Body of pancreas (tissue), 4 donors: ENCODE measurements around the gene ASCC1. TPM values are rescaled to one million over a fixed set of nuclear protein-coding genes. Genes with fewer than 3 reads are reported as not detected.

Experiments used
- ATAC-seq: fragments of 150-250 bp; one replicate; pipeline ENCODE4 v1.9.1; 2016
- DNase-seq, 4 donors: peaks; one replicate each; pipeline ENCODE4 v3.0.0-alpha.2; 2019
- H3K27ac ChIP-seq, 4 donors: fragments of 200-600 bp; sonication (generic); 1 replicate in 3 of 4; 2 replicates in 1 of 4; pipeline versions ENCODE4 v1.5.1 to v1.6.1; 2016 to 2019; ENCODE audit warnings: mild to moderate bottlenecking in 1 of 4, mixed read lengths in 1 of 4, moderate library complexity in 1 of 4
- H3K27me3 ChIP-seq, 2 donors: fragments of 200-600 bp; sonication (generic); one replicate each; pipeline ENCODE4 v1.6.0; 2016; ENCODE audit warnings: mild to moderate bottlenecking in 1 of 2
- H3K36me3 ChIP-seq, 2 donors: fragments of 200-600 bp; sonication (generic); replicated peaks in 1 of 2; 2 replicates each; pipeline ENCODE4 v1.5.1; 2016; ENCODE audit warnings: low read depth in 2 of 2; ENCODE audit not compliant: insufficient read depth in 1 of 2
- H3K4me1 ChIP-seq: fragments of 200-600 bp; sonication (generic); one replicate; pipeline ENCODE4 v1.6.0; 2016
- H3K4me3 ChIP-seq, 2 donors: fragments of 200-600 bp; sonication (generic); 1 replicate in 1 of 2; 2 replicates in 1 of 2; pipeline ENCODE4 v1.5.1; 2016 to 2019
- H3K9me3 ChIP-seq, 3 donors: fragments of 200-600 bp; sonication (generic); 1 replicate in 2 of 3; 2 replicates in 1 of 3; pipeline ENCODE4 v1.5.1; 2016
- CTCF ChIP-seq, 7 experiments: fragments of 450-650 bp in 4 of 7; fragments of 200-600 bp in 3 of 7; sonication (generic) in 3 of 7; IDR thresholded peaks; one replicate each; pipeline ENCODE4 v1.5.1; 2016 to 2019; ENCODE audit warnings: antibody characterized with exemption in 7 of 7
- POLR2A ChIP-seq, 3 donors: fragments of 450-650 bp; IDR thresholded peaks; one replicate each; pipeline ENCODE4 v1.6.1; 2016; ENCODE audit warnings: antibody characterized with exemption in 3 of 3, mild to moderate bottlenecking in 2 of 3
- WGBS, 2 donors: methylation state at CpG; one replicate each; pipeline ENCODE4 v1.1.5; 2017; 5-methylcytosine and 5-hydroxymethylcytosine counted together
- intact Hi-C: fragments of 100-400 bp; cut with DNase I; formaldehyde crosslinking; loops from one replicate; pipeline ENCODE4 v1.15.1; 2023
- total RNA-seq, 2 donors: library from RNA; depleted of rRNA; stranded (reverse); fragments of >200 nt; gene quantifications; one replicate each; pipeline ENCODE4 v1.1.0, GENCODE V29; 2016

ASCC1 gene
- total RNA-seq, 2 donors from 2014 or later, result 16.1 to 17.1 TPM

- no peak for DNase-seq
- peak; percentile 4 for ATAC-seq
- H3K27ac ChIP-seq, result peak overlapping the region; percentile 50 to 91 (median 68)
- no peaks in the 10 kb centered on the region for H3K9me3 ChIP-seq
- H3K36me3 ChIP-seq, result peaks cover 0 to 6% of the 10 kb centered on the region in 2 donors
- intact Hi-C loops, result no loop called here
- H3K4me3 ChIP-seq, result no peak overlapping the region
- TF ChIP-seq POLR2A (IDR thresholded peaks at IDR 0.05) (no peak), CTCF (IDR thresholded peaks at IDR 0.05) (no peak)
- 46 to 60% methylated on average over 1 of the region's 1 CpG for WGBS, 2 donors
- peaks cover 80% of the 10 kb centered on the region for H3K4me1 ChIP-seq
- no peaks in the 10 kb centered on the region for H3K27me3 ChIP-seq
Measured at GRCh38 chr10:72223743-72224101, 7.6 kb upstream of the ASCC1 start.

- no peaks in the 10 kb centered on the region for H3K27me3 ChIP-seq
- H3K9me3 ChIP-seq, result no peaks in the 10 kb centered on the region
- ATAC-seq (no peak), DNase-seq (no peak)
- peaks cover 69% of the 10 kb centered on the region for H3K4me1 ChIP-seq
- no peak overlapping the region for H3K4me3 ChIP-seq
- intact Hi-C loops, result no loop called here
- peak overlapping the region in 1 of 4 donors; percentile 98 for H3K27ac ChIP-seq
- TF ChIP-seq CTCF (IDR thresholded peaks at IDR 0.05) (no peak), POLR2A (IDR thresholded peaks at IDR 0.05) (no peak)
- WGBS, 2 donors, result 100% methylated on average over 1 of the region's 1 CpG
- peaks cover 0 to 6% of the 10 kb centered on the region in 2 donors for H3K36me3 ChIP-seq
Measured at GRCh38 chr10:72221278-72221677, 5.2 kb upstream of the ASCC1 start.

- WGBS, 2 donors, result 79 to 85% methylated on average over 8 of the region's 8 CpGs
- intact Hi-C loops, result no loop called here
- Histone ChIP-seq H3K27ac (peak overlapping the region in 2 of 4 donors; percentile 30 to 98), H3K9me3 (no peaks in the 10 kb centered on the region), H3K4me1 (peaks cover 63% of the 10 kb centered on the region), H3K36me3 (peaks cover 0 to 6% of the 10 kb centered on the region in 2 donors), H3K27me3 (no peaks in the 10 kb centered on the region), H3K4me3 (no peak overlapping the region)
- TF ChIP-seq POLR2A (IDR thresholded peaks at IDR 0.05) (no peak), CTCF (IDR thresholded peaks at IDR 0.05) (no peak)
- ATAC-seq (no peak), DNase-seq (no peak)
Measured at GRCh38 chr10:72220637-72221036, 4.6 kb upstream of the ASCC1 start.

GRCh38 chr10:72219235-72219814 is 3.2 kb upstream of the ASCC1 start:
- no peaks in the 10 kb centered on the region for H3K9me3 ChIP-seq
- peak overlapping the region; percentile 44 to 100 (median 78) for H3K27ac ChIP-seq
- peaks cover 61% of the 10 kb centered on the region for H3K4me1 ChIP-seq
- peaks cover 0 to 4% of the 10 kb centered on the region in 2 donors for H3K36me3 ChIP-seq
- H3K27me3 ChIP-seq, result no peaks in the 10 kb centered on the region
- intact Hi-C loops, result no loop called here
- no peak for DNase-seq
- TF ChIP-seq POLR2A (IDR thresholded peaks at IDR 0.05), result no peak
- TF ChIP-seq CTCF (IDR thresholded peaks at IDR 0.05), result no peak
- ATAC-seq, result no peak
- no peak overlapping the region for H3K4me3 ChIP-seq
- 38 to 46% methylated on average over 6 of the region's 6 CpGs for WGBS, 2 donors

- H3K9me3 ChIP-seq, result no peaks in the 10 kb centered on the region
- no peak for DNase-seq
- intact Hi-C loops, result no loop called here
- H3K4me1 ChIP-seq, result peaks cover 61% of the 10 kb centered on the region
- ATAC-seq, result no peak
- TF ChIP-seq POLR2A (IDR thresholded peaks at IDR 0.05) (no peak), CTCF (IDR thresholded peaks at IDR 0.05) (no peak)
- H3K4me3 ChIP-seq, result no peak overlapping the region
- H3K27ac ChIP-seq, result peak overlapping the region; percentile 44 to 100 (median 78)
- no peaks in the 10 kb centered on the region for H3K27me3 ChIP-seq
- peaks cover 0 to 4% of the 10 kb centered on the region in 2 donors for H3K36me3 ChIP-seq
- 12 to 16% methylated on average over 2 of the region's 2 CpGs for WGBS, 2 donors
Measured at GRCh38 chr10:72218726-72219125, 2.6 kb upstream of the ASCC1 start.
